ENCODE data around the gene ETV4.
"Not testable (repeated sequence)": the region's sequence is repeated elsewhere in the genome, so short reads cannot be mapped to it uniquely, and the experiment has no call there.

The ETV4 gene

DNA sequence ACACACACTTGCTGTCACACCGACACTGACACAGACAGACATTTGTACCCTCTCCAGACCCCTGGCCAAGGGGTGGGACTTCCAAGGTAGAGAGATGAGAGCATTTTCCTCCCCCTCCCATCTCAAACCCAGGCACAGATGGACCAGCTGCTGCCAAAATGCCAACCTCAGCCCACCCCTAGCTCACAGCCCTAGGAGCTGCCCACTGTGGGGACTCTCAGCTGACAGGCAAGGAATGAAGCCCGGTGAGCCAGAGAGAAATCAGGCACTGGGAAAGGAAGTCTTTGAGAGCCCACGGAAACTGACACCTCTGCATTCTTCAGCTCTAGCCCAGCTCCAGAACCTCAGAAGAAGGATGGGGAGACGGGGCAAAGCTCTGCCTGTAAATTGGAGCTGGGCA is 2.8 kb downstream of the ETV4 start:
- no peak for DNase-seq

DNA sequence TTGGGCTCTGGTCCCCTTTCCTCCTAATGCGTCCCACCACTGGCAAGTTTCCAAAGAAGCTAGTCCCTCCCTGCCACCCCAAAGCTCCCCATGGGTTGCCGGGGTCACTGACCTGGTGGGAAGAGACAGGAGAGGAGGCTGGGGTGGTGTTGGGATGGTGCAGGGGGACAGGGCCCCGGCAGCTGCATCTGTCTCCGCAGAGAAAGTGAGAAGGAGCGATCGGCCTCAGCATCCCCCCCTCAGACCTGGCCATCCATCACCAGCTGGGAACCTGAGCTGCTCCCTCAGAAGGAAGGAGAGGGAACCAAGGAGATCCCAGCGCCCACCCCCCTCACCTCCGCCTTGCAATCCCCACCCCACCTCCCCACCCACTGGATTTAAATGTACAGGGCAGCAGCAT is 3.3 kb downstream of the ETV4 start:
- no peak for DNase-seq

DNA sequence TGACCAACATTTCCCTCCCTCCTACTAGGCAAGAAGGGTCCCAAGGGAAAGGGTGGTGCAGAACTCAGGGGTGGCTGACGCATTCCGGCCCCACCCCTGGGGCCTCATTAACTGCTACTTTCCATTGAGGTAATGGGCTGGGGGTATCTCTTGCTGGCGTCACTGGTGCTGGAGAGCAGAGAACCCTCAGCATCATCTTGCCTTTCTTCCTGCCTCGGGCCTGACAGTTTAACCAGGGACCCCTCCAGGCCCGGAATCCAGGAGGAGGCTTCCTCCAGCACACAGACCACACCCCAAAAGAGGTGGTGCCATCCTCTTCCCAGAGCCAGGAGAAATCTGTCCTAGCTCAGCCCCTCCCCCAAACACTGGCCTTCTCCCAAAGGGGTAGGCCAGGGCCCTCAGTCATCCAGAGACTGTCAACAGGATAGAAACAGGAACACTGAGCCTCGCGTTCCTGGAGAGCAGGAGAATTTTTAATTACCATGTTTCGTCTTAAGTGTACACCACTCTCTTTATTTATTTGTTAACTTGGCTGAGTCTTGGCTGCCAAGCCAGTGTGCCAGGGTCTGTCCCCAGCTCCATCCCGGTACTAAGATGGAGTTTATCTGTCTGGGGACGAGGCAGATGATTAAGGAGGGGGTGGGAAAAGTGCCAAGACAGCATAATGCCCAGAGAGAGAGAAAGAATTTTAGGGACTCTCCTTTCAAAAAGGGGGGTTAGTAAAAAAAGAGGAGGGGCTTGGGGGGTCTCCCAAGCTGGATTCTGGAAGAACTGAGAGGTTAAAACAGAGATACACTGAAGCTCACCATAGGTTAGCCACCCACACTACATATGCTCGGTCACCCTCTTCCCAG is 5.1 kb downstream of the ETV4 start:
- no peak for DNase-seq

DNA sequence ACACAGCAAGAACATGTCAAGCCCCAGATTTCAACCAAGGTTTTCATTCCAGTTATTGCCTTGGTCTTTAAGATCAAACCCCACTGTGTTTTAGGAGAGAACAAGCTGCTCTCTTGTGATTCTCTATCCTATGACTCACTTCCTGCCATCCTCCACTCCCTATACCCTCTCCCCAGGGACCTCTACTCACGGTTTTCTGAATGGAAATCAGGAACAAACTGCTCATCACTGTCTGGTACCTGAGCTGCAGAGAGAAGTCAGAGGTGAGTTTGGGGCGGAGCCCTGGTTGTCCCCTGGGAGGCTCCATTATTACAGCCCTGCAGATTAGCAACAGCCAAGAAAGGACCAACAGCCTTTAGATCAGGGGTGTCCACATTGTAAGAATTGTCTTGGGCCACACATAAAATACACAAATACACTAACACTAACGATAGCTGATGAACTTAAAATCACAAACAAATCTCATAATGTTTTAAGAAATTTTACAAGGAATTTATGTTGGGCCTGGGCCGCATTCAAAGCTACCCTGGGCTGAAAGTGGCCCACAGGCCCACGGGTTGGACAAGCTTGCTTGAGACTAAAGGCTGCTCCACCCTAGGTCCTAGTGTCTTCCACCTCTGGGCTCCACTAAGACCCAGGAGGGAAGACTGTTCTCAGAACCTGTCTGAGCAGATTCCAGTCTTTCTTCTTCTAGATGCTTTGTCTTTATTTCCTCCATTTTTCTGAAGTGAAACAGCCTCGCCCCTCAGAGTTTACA is 9.7 kb downstream of the ETV4 start:
- no peak for DNase-seq

DNA sequence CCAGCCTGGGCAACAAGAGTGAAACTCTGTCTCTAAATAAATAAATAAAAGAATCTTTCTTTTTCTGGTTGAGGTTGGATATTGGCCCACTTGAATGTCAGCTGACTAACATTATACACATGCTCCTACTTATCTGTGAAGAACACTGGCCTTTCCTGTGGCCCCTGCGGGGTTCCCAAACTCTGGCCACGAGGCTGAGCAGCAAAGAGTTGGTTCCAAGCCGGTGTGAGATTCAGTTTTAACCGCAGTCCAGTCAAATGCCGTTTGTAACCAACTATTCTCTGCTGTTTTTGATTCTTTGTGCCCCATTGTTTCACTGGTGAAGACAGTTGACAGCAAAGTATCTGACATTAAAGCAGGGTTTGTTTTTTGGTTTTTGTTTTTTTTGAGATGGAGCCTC is 11.2 kb downstream of the ETV4 start:
- no peak for DNase-seq

DNA sequence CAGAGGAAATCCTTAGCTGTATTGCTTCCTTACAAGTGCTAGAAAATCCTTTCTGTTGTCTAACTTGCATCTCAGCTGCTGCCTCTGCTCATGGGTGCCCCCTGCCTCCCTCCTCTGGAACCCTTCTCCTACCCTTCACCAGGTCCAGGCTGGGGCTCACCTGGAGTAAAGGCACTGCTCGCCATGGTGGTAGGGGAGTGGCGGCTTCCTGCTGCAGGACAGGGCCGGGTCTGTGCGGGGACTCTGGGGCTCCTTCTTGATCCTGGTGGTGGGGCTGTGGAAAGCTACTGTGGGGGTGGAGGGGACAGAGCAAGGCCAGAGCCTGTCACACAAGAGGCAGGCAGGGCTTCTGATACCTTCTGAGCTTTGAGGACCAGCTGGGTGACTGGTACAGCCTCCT is 12.4 kb downstream of the ETV4 start:
- no peak for DNase-seq

DNA sequence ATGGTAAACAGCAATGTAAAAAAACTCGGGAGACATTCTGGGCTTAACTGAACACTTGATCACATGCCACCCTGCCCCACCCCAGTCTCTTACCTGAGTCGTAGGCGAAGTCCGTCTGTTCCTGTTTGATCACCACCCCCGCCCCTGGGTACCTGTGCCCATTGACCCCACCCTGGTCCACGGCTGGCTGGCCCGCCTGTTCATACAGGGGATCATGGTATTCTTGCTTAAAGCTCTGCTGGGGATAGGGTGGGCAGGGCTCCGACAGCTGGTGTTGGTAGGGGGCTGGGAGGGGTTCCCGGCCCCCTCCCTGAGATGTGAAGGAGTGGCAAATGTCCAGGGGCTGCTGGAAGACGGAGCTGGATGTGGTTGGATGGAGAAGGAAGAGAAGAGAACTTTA is 13.6 kb downstream of the ETV4 start:
- no peak for DNase-seq

DNA sequence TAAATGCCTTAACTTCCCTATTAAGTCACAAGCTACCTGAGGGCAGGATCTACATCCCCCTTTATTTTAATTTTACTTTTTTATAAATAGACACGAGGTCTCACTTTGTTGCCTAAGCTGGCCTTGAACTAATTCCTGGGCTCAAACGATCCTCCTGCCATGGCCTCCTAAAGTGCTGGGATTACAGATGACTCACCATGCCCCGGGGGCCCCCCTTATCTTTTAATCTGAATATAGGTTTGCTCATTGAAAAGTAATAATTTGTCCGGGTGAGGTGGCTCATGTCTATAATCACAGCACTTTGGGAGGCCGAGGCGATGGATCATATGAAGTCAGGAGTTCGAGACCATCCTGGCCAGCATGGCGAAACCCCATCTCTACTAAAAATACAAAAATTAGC is 14.2 kb downstream of the ETV4 start:
- no peak for DNase-seq

DNA sequence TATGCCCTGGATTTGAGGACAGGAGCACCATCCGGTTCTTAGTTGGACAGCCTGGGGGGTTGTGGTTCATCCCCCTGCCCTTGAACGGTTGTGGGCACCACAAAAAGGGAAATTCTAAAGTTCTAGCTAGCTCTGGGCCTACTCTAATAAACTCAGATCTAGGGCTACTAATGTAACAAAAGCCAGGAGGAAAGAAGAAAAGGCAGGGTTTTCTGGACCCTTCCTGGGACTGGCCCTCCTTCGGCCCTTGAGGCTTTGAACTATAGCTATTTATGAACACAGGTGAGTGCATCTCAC is 15.1 kb downstream of the ETV4 start:
- DNase-seq = no peak

DNA sequence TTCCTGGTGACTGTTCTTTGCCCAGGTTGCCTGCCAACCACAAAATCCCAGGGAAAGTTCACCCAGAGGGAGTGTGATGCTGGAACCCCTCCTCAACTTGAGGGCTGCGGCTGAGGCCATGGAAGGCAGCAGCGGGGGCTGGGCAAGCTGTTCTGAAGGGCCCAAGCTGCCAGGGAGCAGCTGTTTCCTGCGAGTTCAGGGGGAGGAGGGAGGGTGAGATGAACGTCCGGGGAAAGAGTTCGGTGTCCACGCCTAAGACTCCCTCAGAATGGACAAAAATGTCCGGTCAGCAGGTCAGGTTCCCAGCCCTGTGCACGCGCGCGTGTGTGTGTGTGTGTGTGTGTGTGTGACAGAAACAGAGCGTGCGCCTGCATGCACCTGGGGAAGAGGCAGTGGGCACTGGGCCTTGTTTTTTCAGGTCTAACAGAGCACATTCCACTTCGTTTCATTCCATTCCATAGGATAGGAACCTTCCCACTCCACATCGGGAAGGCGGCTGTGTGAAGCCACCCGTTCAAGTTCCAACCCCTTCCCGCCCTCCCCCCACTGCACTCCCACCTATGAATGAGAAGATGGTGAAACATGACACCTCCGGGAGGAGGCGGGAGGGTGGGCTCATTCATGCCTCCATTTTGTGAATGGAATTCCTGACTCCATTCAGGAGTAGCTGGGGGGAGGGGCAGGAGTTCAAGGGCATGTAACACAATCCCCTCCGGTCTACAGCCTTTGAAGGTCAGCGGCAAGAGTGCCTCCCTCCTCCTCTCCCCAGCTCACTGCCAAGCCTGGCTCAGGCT is 15.7 kb downstream of the ETV4 start:
- DNase-seq = no peak

DNA sequence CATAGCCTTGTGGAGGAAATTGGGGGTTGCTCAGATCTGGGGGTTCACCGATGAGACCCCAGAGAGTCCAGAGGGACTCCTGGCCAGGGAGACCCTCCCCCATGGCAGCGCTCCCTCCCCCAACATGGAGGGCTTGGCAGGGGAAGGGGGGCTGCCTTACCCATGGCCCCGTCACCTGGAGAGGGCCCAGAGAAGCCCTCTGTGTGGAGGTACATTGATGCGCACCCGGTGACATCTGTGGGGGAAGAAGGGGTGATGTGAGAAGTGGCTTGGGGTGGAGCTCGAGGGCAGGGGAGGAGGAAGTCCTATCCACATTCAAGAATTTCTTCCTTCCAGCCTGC is 16.2 kb downstream of the ETV4 start:
- DNase-seq = no peak

DNA sequence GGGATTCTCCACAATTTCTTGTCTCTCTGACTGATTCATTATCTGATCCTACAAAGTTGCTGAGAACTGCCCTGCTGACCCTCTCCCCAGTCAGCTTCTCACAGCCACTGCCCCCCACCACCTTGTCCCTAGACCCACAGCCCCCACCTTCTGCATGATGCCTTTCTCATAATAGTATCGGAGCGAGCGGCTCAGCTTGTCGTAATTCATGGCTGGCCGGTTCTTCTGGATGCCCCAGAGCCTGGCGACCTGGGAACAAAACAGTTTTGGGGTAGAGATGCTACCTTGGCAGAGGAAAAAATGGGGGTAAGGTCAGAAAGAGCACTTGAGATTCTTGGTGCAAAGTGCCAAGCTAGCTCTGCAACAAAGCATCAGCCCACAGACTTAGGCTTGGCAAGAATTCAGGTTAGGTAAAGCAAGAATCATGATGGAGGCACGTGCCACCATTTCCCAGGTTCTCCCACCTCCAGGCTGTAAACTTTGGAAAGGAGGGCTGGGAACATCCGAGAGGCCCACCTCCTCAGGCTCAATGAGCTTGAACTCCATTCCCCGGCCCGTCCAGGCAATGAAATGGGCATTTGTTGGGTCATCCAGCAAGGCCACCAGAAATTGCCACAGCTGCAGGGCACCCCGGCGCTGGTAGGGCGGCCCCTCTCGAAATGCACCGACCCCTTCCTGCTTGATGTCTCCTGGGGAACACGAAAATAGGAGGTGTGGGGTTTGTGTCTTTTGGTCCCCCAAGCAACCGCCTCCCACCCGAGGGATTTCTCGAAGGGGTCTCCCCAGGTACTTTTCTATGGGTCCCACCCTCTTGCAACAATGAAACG is 16.9 kb downstream of the ETV4 start:
- no peak for DNase-seq

DNA sequence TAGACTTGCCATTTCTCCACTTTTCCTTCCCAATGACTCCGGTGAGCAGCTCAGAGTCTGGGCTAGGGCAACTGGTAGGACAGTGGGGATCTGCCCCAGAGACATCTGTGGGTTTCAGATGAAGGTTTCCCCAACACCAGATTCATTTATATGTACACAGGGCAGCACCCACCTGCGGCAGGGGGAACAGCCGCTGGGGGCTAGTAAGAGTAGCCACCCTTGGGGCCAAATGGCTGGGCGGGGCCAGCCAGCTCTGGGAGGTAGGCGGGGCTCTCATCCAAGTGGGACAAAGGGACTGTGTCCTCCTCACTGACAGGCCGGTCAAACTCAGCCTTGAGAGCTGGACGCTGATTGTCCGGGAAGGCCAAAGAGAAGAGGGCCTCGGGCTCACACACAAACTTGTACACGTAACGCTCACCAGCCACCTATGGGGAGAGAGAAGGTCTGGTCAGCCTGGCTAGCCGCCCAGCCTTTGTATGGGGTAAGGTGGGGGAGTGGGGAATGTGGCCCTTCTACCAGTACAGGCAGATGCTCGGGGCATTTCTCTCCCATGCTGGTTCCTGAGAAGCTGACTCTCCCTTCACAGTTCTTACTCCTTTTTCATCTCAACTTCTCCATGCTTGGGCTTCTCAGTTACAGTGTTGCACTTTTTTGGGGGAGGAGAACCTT is 17.7 kb downstream of the ETV4 start:
- peak; percentile 16 for DNase-seq

DNA sequence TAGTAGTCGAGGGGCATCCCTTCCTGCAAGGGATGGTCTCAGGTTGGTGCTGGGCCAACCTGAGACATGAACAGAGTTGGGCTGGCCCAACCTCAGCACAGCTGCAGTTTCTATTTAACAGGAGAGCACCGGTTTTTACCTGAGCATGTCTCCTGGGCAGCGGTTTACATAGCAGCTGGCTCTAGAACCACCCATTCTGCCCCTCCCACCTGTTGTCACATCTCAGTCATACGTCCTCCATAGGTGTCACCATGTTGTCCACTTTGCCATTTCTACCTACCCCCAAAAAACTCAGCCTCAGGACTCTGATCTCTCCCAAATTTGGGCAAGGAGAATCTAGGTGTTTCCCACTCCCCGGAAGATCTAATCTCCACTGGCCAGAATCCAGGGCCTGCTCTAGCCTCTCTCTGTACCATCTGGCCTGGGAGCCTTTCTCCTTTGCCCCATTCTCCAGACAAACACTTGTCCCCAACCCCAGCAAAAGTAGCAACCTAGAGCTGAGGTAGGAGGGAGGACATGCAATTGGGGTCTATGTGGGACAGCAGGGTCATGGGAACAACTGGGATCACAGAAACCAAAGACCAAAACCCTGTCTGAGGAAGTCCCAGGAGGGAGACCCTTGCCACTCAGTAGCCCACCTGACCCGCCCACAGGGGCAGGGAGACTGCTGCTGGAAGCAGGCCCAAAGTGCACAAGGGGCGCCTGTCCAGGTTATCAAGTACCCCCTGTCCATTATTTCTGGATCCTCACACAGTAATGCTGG is 19.1 kb downstream of the ETV4 start:
- DNase-seq = no peak

DNA sequence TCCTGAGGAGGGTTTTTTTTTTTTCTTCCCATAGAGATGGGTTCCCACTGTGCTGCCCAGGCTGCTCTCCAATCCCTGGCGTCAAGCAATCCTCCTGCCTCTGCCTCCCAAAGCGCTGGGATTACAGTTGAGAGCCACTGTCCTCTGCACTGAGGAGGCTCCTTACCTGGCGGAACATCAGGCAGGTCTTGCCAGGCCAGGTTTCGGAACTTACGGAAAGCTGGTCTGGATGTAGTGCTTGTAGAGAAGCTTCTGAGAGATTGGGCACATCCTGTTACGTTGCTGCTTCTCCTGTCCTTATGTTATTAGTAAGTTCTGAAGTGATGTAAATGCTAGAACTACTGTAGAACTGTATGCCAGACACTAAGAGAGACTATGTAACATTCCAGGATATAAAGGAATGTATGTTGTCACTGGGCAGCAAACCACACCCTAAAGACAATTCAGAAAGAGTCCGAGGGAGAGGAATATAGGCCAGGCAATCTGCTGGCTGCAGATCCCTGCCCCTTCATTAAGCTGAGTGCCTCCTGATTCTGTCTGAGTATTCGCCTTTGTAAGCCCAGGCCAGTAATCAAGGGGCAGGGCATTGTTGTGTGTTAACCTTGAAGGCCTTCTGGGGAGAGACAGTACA is 21.1 kb downstream of the ETV4 start:
- DNase-seq = no peak

DNA sequence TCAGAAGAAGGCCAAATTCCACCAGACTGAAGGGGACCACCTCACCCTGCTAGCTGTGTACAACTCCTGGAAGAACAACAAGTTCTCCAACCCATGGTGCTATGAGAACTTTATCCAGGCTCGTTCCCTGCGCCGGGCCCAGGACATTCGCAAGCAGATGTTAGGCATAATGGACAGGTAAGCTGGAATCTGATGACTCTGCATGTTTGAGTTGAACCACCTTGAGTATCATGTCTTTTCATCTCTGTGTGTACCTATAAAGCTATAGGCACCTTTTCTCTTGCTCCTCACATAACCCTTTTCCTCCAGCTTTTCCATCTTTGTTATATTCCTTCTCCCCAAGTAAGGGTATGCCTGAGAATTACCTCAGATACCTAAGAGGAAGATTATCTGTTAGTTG is 24.8 kb downstream of the ETV4 start:
- DNase-seq = no peak

DNA sequence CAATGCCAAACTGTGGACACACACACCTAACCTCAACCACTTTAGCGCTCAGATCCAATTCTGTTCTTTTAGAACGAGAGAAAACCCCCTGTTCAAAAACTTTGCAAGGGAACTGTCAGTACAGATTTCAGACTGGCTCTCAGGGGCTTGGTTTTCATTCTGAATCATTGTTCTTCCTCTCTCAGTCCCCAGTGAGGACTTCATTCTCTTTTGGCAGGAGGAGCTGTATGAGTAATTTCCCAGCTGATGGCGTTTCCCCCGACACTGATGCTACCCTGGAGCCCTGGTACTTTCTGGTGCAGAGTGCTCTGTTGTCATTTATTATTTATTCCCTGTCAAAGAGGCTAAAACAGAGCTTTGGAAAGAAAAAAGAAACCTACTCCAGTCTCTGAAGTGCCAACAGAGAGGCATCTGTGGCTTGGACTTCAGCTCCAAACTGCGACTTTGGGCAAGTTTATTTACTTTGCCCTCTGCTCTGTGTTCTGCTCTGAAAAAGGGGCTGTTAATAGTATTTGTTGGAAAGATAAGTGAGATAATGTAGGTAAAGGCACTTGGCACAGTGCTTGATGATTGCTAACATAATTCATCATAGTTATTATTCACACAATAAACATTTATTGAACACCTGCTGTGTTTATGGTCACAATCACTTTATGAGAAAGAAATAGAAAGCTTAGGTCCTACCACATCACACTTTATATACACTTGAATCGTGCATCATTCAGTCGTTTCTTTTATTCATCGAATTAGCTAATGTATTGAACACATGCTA is 28.3 kb downstream of the ETV4 start:
- peak; percentile 63 for DNase-seq

DNA sequence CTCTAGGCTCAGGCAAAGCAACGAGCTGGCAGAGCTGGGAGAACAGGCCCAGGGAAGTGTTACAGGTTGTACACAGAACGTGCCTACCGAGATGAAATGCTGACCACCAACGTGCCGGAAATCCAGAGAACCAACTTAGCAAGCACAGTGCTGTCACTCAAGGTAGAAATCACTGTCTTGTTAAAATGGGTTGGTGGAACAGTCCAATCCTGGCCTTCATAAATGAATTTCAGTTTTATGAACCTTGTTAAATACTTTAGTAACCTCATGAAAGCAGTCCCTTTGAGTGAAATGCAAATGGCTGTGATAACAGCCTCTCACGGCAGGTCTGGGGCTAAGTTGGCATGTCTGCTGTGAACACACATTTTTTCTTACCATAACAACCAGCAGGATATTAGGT is 29.0 kb downstream of the ETV4 start:
- no peak for DNase-seq

DNA sequence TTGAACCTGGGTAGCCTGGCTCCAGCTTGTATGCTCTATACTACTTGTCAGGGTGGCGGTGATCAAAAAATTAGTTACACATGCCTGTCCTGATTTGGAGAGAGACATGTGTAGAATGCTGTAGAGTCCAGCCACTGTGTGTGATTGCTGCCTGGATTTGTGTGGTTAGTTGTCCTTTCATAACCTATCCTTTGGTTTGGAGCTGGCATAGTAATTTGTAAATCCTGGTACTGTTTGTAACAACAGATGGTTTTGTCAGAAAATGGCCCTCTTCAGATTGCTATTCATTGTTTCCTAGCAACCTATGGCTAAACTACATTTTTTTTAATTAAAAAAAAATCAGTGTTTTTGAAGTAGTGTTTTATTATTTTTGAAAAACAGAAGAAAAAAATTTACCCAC is 30.5 kb downstream of the ETV4 start:
- DNase-seq = peak; percentile 12

DNA sequence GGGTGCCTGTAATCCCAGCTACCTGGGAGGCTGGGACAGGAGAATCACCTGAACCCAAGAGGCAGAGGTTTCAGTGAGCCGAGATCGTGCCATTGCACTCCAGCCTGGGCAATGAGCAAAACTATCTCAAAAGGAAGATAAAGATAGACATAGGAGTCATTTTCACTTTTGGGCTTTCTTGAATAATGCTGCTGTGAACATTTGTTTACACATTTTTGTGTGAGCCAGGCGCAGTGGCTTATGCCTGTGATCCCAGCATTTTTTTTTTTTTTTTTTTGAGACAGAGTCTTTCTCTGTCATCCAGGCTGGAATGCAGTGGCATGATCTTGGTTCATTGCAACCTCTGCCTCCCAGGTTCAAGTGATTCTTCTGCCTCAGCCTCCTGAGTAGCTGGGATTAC is 34.9 kb downstream of the ETV4 start:
- not testable (repeated sequence) for DNase-seq
